ENCODE data around the gene GABPA. TPM values are rescaled to one million over a fixed set of nuclear protein-coding genes. Genes with fewer than 3 reads are reported as not detected.
"Not testable (repeated sequence)": the region's sequence is repeated elsewhere in the genome, so short reads cannot be mapped to it uniquely, and the experiment has no call there.

Gene GABPA
- total RNA-seq, 1 experiment from 2014 or later: 20.4 TPM

- Mint-ChIP-seq H3K27ac (no peak overlapping the region), H3K36me3 (ENCODE audit: insufficient read depth in 1 of 3, low read depth in 3 of 3) (peaks cover 2 to 10% (median 8%) of the 10 kb centered on the region in 3 experiments; a peak in 6 of 7 replicates), H3K4me3 (no peak overlapping the region), H3K27me3 (ENCODE audit: low read depth) (no peaks in the 10 kb centered on the region; the same call in 1 of the 2 replicates), H3K4me1 (no peaks in the 10 kb centered on the region; a peak in 1 of 4 replicates), H3K9me3 (peaks cover 3 to 12% of the 10 kb centered on the region in 2 experiments)
- H3K27me3 ChIP-seq (ENCODE audit: insufficient read depth, low read length): no peaks in the 10 kb centered on the region
- H3K79me1 ChIP-seq (ENCODE audit: insufficient read depth, low read depth, low read length, poor library complexity, severe bottlenecking): no peaks in the 10 kb centered on the region
- no peak overlapping the region for H2AFZ ChIP-seq (ENCODE audit: low read length)
- no peak overlapping the region for H3K4me2 ChIP-seq (ENCODE audit: insufficient read depth, insufficient read length, low read length)
- no peak overlapping the region for H2BK5ac ChIP-seq (ENCODE audit: insufficient read length, low read length)
- H3K14ac ChIP-seq (ENCODE audit: insufficient read depth, low read length): no peak overlapping the region
- H2BK20ac ChIP-seq (ENCODE audit: low read depth, low read length, poor library complexity, severe bottlenecking): no peak overlapping the region
- no peak overlapping the region for H3K18ac ChIP-seq (ENCODE audit: insufficient read length, low read depth, low read length)
- no peak overlapping the region for H4K91ac ChIP-seq (ENCODE audit: insufficient read length, low read depth, low read length)
- no peak overlapping the region for H3K4ac ChIP-seq (ENCODE audit: low read depth, low read length)
- H2BK12ac ChIP-seq (ENCODE audit: insufficient read length, low read depth, low read length): no peak overlapping the region
- H4K20me1 ChIP-seq (ENCODE audit: control insufficient read depth, insufficient read depth, insufficient read length): no peaks in the 10 kb centered on the region
- H3K79me2 ChIP-seq (ENCODE audit: insufficient read depth, low read length): no peaks in the 10 kb centered on the region
- H3K56ac ChIP-seq (ENCODE audit: insufficient read length, low read depth, low read length): no peak overlapping the region
- TF ChIP-seq CTCF (conservative IDR thresholded peaks at IDR 0.05): no peak
- H3K9me3 ChIP-seq (ENCODE audit: control insufficient read depth, low read depth, low read length): no peaks in the 10 kb centered on the region
- no peak overlapping the region for H4K8ac ChIP-seq (replicated peaks; ENCODE audit: insufficient read length, low read depth, low read length)
- no peak overlapping the region for H3T11ph ChIP-seq (ENCODE audit: low read length)
- no peak overlapping the region for H3K23ac ChIP-seq (ENCODE audit: insufficient read length, low read depth, low read length)
- H3K9ac ChIP-seq (ENCODE audit: extremely low read depth, insufficient read length, low read length): no peak overlapping the region
- WGBS (ENCODE audit: extremely low coverage, insufficient read length, low lambda C conversion rate): no CpG with 5 or more reads among the region's 3 CpGs
- no peak for DNase-seq
- no peak overlapping the region for H2AK5ac ChIP-seq (ENCODE audit: insufficient read length, low read length)
- no peak overlapping the region for H4K5ac ChIP-seq (ENCODE audit: insufficient read length, low read depth, low read length)
- no peak overlapping the region for H3K27ac ChIP-seq (ENCODE audit: insufficient read length, low read depth, low read length)
- no peaks in the 10 kb centered on the region for H3K4me1 ChIP-seq (ENCODE audit: insufficient read depth, low read length)
- no peak overlapping the region for H2BK120ac ChIP-seq (ENCODE audit: low read depth, low read length, poor library complexity, severe bottlenecking)
- H2BK15ac ChIP-seq (ENCODE audit: low read depth, low read length): no peak overlapping the region
- H3K23me2 ChIP-seq (ENCODE audit: insufficient read length, low read depth, low read length, poor library complexity, severe bottlenecking): no peaks in the 10 kb centered on the region
Measured at GRCh38 chr21:25691976-25692375, 42.8 kb upstream of the GABPA start.

DNA sequence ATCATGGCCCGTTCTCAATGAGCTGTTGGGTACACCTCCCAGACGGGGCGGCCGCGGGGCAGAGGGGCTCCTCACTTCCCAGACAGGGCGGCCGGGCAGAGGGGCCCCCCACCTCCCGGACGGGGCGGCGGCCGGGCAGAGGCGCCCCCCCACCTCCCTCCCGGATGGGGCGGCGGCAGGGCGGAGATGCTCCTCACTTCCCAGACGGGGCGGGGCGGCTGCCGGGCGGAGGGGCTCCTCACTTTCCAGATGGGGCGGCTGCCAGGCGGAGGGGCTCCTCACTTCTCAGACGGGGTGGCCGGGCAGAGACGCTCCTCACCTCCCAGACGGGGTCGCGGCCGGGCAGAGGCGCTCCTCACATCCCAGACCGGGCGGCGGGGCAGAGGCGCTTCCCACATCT lies 39.3 kb upstream of the GABPA start:
- H3K23ac ChIP-seq (ENCODE audit: insufficient read length, low read depth, low read length); H3K79me1 ChIP-seq (ENCODE audit: insufficient read depth, low read depth, low read length, poor library complexity, severe bottlenecking); H3K9ac ChIP-seq (ENCODE audit: extremely low read depth, insufficient read length, low read length); H4K91ac ChIP-seq (ENCODE audit: insufficient read length, low read depth, low read length); H3K23me2 ChIP-seq (ENCODE audit: insufficient read length, low read depth, low read length, poor library complexity, severe bottlenecking); H3K4me1 Mint-ChIP-seq; H2BK20ac ChIP-seq (ENCODE audit: low read depth, low read length, poor library complexity, severe bottlenecking); H2BK5ac ChIP-seq (ENCODE audit: insufficient read length, low read length); H3K4me3 Mint-ChIP-seq; H3K18ac ChIP-seq (ENCODE audit: insufficient read length, low read depth, low read length); H2AK5ac ChIP-seq (ENCODE audit: insufficient read length, low read length); H2BK120ac ChIP-seq (ENCODE audit: low read depth, low read length, poor library complexity, severe bottlenecking); H3K9me3 ChIP-seq (ENCODE audit: control insufficient read depth, low read depth, low read length); H4K5ac ChIP-seq (ENCODE audit: insufficient read length, low read depth, low read length); H3K79me2 ChIP-seq (ENCODE audit: insufficient read depth, low read length); H2BK12ac ChIP-seq (ENCODE audit: insufficient read length, low read depth, low read length); H3K4ac ChIP-seq (ENCODE audit: low read depth, low read length); H3K27ac Mint-ChIP-seq; H3T11ph ChIP-seq (ENCODE audit: low read length); H3K27me3 Mint-ChIP-seq (ENCODE audit: low read depth); H3K4me2 ChIP-seq (ENCODE audit: insufficient read depth, insufficient read length, low read length); H3K27ac ChIP-seq (ENCODE audit: insufficient read length, low read depth, low read length); H4K8ac ChIP-seq (replicated peaks; ENCODE audit: insufficient read length, low read depth, low read length); H3K14ac ChIP-seq (ENCODE audit: insufficient read depth, low read length); H4K20me1 ChIP-seq (ENCODE audit: control insufficient read depth, insufficient read depth, insufficient read length); DNase-seq; H2BK15ac ChIP-seq (ENCODE audit: low read depth, low read length); H2AFZ ChIP-seq (ENCODE audit: low read length); H3K4me1 ChIP-seq (ENCODE audit: insufficient read depth, low read length); H3K27me3 ChIP-seq (ENCODE audit: insufficient read depth, low read length); H3K56ac ChIP-seq (ENCODE audit: insufficient read length, low read depth, low read length): not testable (repeated sequence)
- peaks cover 3 to 15% (median 9%) of the 10 kb centered on the region in 3 experiments; a peak in 6 of 7 replicates for H3K36me3 Mint-ChIP-seq (ENCODE audit: insufficient read depth in 1 of 3, low read depth in 3 of 3)
- WGBS (ENCODE audit: extremely low coverage, insufficient read length, low lambda C conversion rate): no CpG with 5 or more reads among the region's 36 CpGs
- peaks cover 4 to 13% of the 10 kb centered on the region in 2 experiments for H3K9me3 Mint-ChIP-seq

Measured in H9 (cell line).